Measurements from ENCODE around the gene LRRC1.

Gene LRRC1

DNA sequence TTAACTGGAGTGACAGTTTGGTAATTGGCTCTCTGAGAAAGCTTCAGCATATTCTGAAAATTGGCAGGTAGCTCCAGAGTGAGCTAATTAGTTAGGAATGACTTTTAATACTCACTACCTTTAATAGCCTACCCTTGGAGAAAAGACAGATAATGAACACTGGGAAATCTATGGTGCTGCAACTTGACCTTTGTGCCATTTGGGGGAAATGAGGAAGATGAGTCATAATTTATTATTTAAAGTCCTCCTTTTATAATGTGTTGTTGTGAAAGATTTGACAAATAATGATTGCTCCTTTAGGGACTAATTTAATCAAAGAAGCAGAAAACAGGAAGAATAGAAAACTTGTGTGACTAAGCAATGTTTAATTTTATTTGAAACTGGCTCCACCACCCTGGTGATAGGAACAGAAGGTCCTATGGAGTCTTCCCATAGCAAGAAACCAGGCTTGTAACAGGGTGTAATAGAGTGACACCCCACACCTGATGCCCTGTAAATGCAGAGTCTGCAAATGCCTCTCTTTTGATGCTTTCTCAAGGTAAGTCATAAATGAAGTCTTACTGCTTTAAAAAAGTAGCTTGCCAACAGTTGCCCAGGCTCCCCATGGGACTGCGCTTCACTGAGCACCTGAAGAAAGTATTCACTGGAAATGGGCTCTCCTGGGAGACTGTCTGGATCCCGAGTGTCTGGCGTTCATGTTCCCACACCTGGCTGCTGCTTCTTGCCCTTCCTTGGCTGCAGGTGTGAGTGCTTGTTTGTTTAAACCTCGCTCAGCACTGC is 134.4 kb downstream of the LRRC1 start:
- POLR2A ChIA-PET: interaction anchor here (1.4 to 2.7 kb wide), 2 partner anchors 134 to 135 kb away, joined by 3 to 7 read pairs; partner anchors contain the start of gene LRRC1
- Histone ChIP-seq H3K9me3 (ENCODE audit: control insufficient read depth, insufficient read depth, low read depth, low read length) (no peaks in the 10 kb centered on the region), H3K4me3 (ENCODE audit: low read depth, low read length) (no peak overlapping the region), H3K27ac (ENCODE audit: extremely low read depth, low read depth, low read length) (no peak overlapping the region), H3K4me1 (ENCODE audit: control insufficient read depth, insufficient read depth, low read length) (peaks cover 6% of the 10 kb centered on the region), H3K36me3 (ENCODE audit: control insufficient read depth in 2 of 2, insufficient read depth in 1 of 2, low read length in 2 of 2) (no peaks in the 10 kb centered on the region; a peak in 1 of 3 replicates)
- CTCF ChIA-PET: interaction anchor here (0.5 to 1.9 kb wide), 4 partner anchors 27 to 380 kb away, joined by 3 to 8 read pairs (median 4); no protein-coding TSS in a partner anchor
- TF ChIP-seq SP7 (tag by site-specific recombination; IDR thresholded peaks at IDR 0.05) (peak; percentile 28; the same call in 1 of the 2 replicates), ZNF24 (tag by site-specific recombination; IDR thresholded peaks at IDR 0.05) (no peak)

- Histone ChIP-seq H3K4me3 (ENCODE audit: low read depth, low read length) (no peak overlapping the region), H3K4me1 (ENCODE audit: control insufficient read depth, insufficient read depth, low read length) (peaks cover 6% of the 10 kb centered on the region), H3K36me3 (ENCODE audit: control insufficient read depth in 2 of 2, insufficient read depth in 1 of 2, low read length in 2 of 2) (no peaks in the 10 kb centered on the region; a peak in 1 of 3 replicates), H3K27ac (ENCODE audit: extremely low read depth, low read depth, low read length) (no peak overlapping the region), H3K9me3 (ENCODE audit: control insufficient read depth, insufficient read depth, low read depth, low read length) (no peaks in the 10 kb centered on the region)
- CTCF ChIA-PET: interaction anchor here (0.9 to 1.9 kb wide), 4 partner anchors 26 to 211 kb away, joined by 3 to 8 read pairs (median 4); no protein-coding TSS in a partner anchor
- TF ChIP-seq MYNN (tag by site-specific recombination; IDR thresholded peaks at IDR 0.05; ENCODE audit: borderline replicate concordance): no peak
- TF ChIP-seq ZNF785 (tag by site-specific recombination; IDR thresholded peaks at IDR 0.05): no peak
- TF ChIP-seq BCL11B (tag by site-specific recombination; IDR thresholded peaks at IDR 0.05; ENCODE audit: low read depth): no peak
- no peak for TF ChIP-seq ZNF10 (tag by site-specific recombination; IDR thresholded peaks at IDR 0.05)
- TF ChIP-seq ZNF76 (tag by site-specific recombination; IDR thresholded peaks at IDR 0.05; ENCODE audit: borderline replicate concordance, low read depth): no peak
- TF ChIP-seq EGR2 (tag by site-specific recombination; IDR thresholded peaks at IDR 0.05; ENCODE audit: low read depth): no peak
- TF ChIP-seq, protein P1, sequence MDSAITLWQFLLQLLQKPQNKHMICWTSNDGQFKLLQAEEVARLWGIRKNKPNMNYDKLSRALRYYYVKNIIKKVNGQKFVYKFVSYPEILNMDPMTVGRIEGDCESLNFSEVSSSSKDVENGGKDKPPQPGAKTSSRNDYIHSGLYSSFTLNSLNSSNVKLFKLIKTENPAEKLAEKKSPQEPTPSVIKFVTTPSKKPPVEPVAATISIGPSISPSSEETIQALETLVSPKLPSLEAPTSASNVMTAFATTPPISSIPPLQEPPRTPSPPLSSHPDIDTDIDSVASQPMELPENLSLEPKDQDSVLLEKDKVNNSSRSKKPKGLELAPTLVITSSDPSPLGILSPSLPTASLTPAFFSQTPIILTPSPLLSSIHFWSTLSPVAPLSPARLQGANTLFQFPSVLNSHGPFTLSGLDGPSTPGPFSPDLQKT (IDR thresholded peaks at IDR 0.05; ENCODE audit: borderline replicate concordance, low read depth, low read length): no peak
- TF ChIP-seq ZNF558 (tag by site-specific recombination; IDR thresholded peaks at IDR 0.05): no peak
- TF ChIP-seq ZNF2 (tag by site-specific recombination; IDR thresholded peaks at IDR 0.05): no peak
- TF ChIP-seq ZNF571 (tag by site-specific recombination; IDR thresholded peaks at IDR 0.05): no peak
- no peak for TF ChIP-seq ZNF18 (tag by site-specific recombination; IDR thresholded peaks at IDR 0.05)
- TF ChIP-seq ZNF48 (tag by site-specific recombination; IDR thresholded peaks at IDR 0.05): no peak
- TF ChIP-seq, protein P2, sequence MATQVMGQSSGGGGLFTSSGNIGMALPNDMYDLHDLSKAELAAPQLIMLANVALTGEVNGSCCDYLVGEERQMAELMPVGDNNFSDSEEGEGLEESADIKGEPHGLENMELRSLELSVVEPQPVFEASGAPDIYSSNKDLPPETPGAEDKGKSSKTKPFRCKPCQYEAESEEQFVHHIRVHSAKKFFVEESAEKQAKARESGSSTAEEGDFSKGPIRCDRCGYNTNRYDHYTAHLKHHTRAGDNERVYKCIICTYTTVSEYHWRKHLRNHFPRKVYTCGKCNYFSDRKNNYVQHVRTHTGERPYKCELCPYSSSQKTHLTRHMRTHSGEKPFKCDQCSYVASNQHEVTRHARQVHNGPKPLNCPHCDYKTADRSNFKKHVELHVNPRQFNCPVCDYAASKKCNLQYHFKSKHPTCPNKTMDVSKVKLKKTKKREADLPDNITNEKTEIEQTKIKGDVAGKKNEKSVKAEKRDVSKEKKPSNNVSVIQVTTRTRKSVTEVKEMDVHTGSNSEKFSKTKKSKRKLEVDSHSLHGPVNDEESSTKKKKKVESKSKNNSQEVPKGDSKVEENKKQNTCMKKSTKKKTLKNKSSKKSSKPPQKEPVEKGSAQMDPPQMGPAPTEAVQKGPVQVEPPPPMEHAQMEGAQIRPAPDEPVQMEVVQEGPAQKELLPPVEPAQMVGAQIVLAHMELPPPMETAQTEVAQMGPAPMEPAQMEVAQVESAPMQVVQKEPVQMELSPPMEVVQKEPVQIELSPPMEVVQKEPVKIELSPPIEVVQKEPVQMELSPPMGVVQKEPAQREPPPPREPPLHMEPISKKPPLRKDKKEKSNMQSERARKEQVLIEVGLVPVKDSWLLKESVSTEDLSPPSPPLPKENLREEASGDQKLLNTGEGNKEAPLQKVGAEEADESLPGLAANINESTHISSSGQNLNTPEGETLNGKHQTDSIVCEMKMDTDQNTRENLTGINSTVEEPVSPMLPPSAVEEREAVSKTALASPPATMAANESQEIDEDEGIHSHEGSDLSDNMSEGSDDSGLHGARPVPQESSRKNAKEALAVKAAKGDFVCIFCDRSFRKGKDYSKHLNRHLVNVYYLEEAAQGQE (tag by site-specific recombination; IDR thresholded peaks at IDR 0.05): no peak
- no peak for TF ChIP-seq ZNF391 (tag by site-specific recombination; IDR thresholded peaks at IDR 0.05; ENCODE audit: borderline replicate concordance, low read depth)
- no peak for TF ChIP-seq OVOL3 (tag by site-specific recombination; IDR thresholded peaks at IDR 0.05)
- no peak for TF ChIP-seq ZNF843 (tag by site-specific recombination; IDR thresholded peaks at IDR 0.05)
- no peak for TF ChIP-seq PRDM1 (tag by site-specific recombination; IDR thresholded peaks at IDR 0.05)
- TF ChIP-seq ZIC2 (tag by site-specific recombination; IDR thresholded peaks at IDR 0.05): no peak
- no peak for TF ChIP-seq ZNF768 (tag by site-specific recombination; IDR thresholded peaks at IDR 0.05)
- POLR2A ChIA-PET: interaction anchor here (1.4 kb wide), 1 partner anchor 135 kb away, joined by 3 read pairs; the partner anchor contains the start of gene LRRC1
Observed at GRCh38 chr6:53929821-53930120, 135.0 kb downstream of the LRRC1 start.

Measured in HEK293 (cell line).